Stimulated activated CD4-positive, alpha-beta T cell treated with anti-CD3 and anti-CD28 coated beads, Interleukin-1b, Interleukin-23, amount 100 ng/mL, for 24 hours (primary cell): ENCODE results near the gene DEUP1.

Experiments
- DNase-seq, 4 experiments: peaks; one replicate each; pipeline ENCODE4 v3.0.0-alpha.2; 2020; ENCODE audit warnings: low read depth in 4 of 4, low spot score in 1 of 4

Gene DEUP1

DNA sequence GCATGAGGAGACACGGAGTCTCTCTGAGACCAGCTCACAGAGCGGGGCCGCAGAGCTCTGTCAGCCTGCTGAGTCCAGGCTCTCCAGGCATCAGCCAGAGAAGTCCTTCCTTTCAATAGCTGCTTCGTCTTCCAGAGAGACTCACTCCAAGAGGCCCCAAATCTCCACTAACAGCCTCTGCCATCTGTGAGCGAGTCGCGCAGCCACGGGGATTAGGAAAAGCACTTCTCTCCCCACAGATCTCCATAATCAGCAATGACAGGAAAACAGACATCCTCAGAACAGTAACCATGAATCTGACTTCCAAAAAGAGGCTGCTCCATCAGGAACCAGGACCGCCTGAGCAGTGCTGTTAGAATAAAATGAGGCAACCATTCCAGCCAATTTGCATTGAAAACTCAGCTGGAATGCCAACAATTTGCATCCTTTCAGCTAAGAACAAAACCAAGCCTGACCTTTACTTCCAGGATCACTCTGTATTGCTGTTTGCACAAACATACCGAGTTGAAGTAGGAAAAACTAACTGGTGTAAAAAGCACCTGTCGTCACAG, 147.2 kb downstream of the DEUP1 start:
- no peak for DNase-seq

DNA sequence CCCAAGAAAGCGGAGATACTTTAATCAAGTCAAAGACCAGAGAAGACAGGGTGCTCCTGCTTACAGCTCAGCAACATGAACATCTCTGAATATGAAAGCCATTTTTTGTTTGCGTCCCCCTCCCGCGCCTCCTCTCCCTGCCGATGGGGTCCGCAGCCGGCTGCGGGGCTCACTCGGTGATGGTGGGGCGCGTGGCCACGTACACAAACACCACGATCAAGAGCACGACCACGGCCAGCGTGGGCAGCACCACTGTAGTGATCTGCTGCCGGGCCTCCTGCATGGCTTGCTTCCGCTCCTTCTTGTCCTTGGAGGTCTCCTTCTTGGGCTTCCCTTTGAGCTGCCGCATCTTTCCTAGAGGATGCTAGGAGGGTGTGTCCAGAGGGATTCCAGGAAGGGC, 148.3 kb downstream of the DEUP1 start:
- DNase-seq: no peak

DNA sequence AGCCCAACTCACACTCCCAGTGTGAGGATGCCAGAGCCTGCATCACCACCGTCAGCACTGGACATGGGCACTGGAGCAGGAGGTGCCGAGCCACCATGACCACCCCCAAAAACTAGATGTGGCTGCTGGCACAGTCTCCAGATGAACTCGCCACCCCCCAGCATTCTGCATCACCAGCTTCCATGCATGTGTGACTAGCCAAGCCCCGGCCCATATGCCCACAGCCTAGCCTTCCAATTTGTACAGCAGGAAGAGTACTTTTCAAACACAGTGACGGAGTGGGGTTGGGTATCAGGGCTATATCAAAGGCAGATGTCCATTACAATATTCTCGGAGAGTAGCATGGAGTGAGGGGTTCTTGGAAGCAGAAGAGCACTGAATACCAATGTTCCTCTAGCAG, 149.7 kb downstream of the DEUP1 start:
- DNase-seq: no peak

DNA sequence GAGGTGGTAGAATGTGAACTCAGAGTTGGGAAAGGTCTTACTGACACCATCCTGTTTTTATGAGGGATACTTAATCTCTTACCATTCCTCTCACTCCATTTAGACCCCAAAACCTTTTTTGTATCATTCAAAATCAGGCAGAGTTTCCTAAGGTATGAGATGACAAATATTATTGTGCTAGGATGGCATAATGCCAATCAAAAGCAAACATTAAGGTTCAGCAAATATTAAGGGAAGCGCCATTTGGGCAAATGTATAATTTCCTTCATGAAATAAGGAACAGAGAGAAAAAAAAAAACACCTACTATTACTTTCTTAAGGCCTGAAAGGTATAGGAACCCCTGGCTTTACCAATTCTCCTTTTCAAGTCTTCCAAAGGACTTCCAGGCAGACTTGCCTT, 150.2 kb downstream of the DEUP1 start:
- no peak for DNase-seq

DNA sequence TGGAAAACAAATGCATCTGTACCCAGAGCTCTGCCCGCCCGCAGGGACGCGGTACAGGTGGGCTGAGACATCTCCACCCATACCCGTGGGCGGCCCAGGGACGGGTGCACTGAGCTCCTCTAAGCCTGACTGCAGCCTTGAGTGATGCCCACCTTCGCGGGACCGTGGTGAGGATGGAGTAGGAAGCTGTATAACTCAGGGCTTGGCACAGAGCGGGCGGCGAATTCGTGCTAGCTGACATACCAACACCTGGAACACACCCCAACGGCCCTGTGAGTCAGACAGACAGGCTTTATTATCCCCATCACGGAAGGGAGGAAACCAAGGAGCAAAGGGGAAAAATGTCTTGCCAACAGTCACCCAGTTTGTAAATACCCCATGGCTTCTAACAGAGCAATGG, 150.7 kb downstream of the DEUP1 start:
- DNase-seq: no peak

DNA sequence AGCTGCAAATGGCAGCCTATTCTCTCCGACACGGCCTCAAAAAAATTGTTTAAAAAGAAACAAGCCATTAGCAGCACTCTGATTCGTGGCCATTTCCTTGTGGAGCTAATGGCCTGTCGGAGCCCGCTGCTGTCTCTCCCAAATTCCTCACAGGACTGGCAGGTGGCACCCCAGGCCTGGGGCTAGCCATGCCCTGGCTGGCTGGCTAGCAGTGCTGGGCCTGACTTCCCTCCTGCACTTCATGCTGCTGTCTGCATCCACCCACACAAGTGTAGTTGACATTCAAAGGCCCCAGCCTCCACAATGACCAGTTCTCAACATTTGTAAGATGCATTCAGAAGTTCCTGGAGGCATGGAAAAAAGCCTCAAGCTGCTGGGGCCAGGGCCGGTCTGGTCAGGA, 151.2 kb downstream of the DEUP1 start:
- DNase-seq: no peak

DNA sequence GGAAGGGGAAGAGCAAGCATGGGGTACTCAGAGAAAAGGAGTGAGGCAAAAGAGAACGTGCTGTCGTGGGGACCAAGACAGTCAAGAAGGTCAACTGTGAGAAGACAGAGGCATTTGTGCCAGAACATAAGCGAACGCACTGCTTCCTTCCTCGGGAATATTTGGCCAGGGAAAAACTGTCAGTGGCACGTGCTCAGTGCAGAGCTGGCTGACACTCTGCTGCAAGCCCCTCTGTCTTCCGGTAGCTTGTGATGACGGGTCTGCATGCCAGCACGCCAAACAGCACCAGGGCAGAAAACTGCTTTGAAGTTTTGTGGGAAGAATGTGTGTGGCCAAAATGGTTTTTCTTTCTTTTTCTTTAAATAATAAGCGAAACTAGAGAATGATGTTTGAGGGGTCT, 152.0 kb downstream of the DEUP1 start:
- DNase-seq: no peak

DNA sequence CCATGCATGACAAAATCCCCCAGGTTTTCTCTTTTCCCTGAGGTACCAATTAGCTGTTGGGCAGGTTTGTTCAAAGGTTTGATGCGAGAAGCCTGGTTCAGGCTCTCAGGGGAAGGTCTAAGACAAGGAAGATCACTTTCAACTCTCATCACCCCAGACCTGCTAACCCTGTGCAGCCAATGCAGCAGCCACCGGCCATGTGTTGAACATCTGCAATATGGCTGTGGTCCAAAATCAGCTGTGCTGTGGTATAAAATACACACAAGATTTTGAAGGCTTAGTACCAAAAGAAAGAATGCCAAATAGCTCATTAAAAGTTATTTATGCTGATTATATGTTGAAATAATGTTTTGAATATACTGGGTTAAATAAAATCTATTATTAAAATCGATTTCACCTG, 154.2 kb downstream of the DEUP1 start:
- DNase-seq: no peak

DNA sequence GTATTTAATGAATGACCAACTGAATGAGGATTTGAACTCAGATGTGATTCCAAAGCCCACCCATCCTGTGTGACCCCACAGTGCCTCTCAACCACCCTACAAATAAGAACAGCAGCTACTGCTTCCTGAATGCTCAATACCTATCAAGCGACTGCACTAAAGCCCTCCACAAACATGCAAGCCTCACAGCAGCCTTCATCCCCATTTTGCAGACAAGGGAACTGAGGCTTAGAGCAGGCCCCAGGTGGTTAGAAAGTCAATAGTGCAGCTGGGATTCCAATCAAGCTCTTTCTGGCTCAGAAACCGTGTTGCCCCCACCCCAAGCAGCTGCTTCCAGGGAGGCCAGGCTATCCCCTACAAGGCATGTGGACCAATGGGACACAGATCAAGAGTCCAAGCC, 155.4 kb downstream of the DEUP1 start:
- no peak for DNase-seq

DNA sequence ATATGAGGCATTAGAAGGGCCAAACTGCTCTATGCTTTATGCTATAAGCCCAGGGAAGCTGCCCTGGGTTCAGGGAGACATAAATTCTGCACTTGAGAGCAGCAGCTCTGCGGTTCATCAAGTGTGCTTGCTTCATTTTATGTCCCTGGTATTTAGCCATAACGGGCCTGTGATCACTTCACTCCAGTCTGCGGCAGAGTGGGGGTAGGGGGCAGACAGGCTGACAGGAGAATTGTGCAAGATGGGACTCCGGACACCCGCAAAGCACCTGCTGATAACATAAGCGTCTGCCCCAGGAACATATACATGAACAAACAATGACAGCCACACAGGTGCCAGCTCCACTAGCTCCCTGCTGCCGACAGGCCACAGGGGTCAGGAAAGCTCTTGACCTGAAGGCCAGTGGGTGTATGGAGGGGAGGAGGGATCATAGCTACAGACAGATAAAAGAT, 156.5 kb downstream of the DEUP1 start:
- no peak for DNase-seq
